HG03439 (cell line): Measurements from ENCODE around the gene CXCL6.

Experiments
- ATAC-seq: cut with Tn5 transposase; IDR thresholded peaks from one replicate; pipeline ENCODE4 v1.9.1; 2021; ENCODE audit warnings: mild to moderate bottlenecking, moderate library complexity; ENCODE audit not compliant: unreplicated experiment

CXCL6 gene

GRCh38 chr4:73865431-73866096, 29.1 kb downstream of the CXCL6 start:
- no peak for ATAC-seq

- no peak for ATAC-seq
These were observed 29.8 kb downstream of the CXCL6 start for GRCh38 chr4:73866246-73866645.

GRCh38 chr4:73867783-73868182, 31.3 kb downstream of the CXCL6 start:
- ATAC-seq = no peak

- ATAC-seq = no peak
These were observed 32.0 kb downstream of the CXCL6 start for GRCh38 chr4:73868206-73869129.

GRCh38 chr4:73869130-73870055, 32.9 kb downstream of the CXCL6 start, which contains the start of gene CXCL1:
Gene CXCL1 (plus strand): TSS chr4:73869393. CDS start chr4:73869471, 78 bp downstream.
- no peak for ATAC-seq

- no peak for ATAC-seq
These were observed 33.8 kb downstream of the CXCL6 start for GRCh38 chr4:73870260-73870659.

- ATAC-seq = no peak
These were observed 34.3 kb downstream of the CXCL6 start for GRCh38 chr4:73870768-73871167.

- no peak for ATAC-seq
These were observed 35.2 kb downstream of the CXCL6 start for GRCh38 chr4:73871511-73872310.

DNA sequence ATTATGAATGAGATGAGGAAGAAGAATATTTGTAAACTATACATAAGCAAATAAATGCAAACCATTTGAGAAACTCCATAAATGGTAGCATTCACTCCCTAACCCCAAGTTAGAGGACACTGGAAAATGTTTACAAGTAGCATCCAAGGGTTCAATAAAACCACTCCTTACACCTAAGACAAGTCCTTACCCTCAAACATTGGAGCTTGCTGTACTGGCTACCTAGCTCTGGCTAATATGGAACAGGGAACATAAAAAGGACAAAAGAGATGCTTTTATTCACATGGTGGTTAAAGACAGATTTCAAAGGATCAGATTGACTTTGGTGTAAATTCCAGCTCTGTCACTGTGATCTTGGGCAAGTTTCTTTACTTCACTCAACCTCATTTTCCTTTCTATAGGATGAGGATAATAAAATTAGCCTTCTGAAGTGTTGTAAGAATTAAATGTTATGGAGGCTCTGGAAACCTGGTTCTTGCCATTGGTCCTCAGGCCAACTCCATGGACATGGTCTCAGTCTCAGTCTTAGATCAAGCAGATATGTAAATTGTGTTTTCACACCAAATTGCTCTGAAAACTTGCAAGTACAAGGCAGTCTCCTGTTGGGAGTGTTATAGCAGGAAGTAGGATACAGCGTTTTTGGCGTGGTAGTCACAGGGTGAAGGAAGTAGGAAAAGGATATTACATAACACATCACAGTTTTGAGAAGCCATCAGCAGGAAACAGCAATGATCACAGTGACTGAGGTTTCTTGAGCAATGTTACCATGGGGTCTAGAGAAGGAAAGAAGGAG, 36.0 kb downstream of the CXCL6 start:
- ATAC-seq = no peak

GRCh38 chr4:73874386-73874785, 37.9 kb downstream of the CXCL6 start:
- ATAC-seq = no peak

DNA sequence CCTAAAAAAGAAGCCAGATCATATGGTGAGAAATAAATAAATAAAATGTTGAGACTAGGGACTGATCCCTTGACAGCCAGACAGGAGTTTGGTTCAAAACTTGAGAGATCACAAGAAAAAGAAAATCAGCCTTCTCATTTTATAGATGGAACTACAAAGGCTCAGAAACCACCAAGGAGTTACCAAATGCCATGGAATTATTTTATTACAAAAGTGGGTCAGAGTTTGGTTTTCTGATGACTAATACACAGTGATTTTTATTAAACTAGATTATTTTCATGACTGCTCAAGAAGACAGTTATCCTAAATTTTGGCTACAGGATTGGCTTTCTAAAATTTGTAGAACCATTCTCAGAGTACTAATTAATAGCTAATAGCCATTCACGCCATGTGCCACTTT, 38.9 kb downstream of the CXCL6 start:
- no peak for ATAC-seq

DNA sequence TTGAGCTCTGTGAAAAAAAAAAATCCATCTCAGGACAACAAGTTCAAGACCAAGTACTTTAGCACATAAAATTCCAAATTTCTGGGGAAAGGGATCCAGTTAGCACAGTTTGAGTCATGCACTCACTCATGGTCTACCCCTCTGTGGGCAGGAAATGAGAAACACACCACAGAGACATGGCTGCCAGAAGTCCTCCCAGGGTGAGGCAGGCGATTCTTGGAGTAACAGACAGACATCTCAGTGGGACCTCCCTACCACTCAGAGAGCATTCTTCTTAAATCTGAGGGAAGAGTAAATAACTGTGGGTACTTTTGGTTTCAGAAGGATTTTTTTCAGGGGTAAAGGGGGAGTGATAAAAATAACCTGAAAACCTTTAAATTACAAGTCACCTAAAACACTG, 46.8 kb downstream of the CXCL6 start:
- ATAC-seq = no peak

DNA sequence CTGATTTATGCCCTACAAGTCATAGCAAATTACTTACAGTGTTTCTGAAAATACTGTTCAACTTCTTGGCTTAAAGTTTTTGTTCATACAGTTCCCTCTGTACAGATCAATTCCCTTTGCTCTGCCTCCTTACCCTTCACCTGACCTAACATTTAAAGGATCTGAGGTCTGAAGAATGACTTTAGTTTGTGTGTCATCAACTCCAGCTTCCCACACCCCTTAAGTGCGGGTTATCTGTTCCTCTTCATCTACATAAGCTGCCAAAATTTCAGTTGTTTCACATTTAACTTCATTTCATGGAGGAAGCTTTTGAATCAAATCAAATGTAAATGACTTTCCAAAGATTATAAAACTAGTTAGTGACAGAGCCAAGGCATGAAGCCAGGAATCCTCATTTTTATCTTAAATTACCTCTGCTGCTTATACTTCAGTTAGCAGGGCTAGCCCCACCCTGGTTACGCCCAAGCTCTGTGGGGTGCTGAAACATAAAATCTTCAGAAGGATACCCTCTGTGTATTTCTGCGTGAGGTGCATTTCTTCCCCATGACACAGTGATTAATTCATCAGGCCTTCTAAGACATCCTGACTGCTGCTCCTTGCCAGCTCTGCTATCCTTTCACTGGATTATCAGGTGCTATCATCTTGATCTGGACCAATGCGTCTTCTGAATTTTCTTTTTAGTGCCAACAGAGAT, 49.2 kb downstream of the CXCL6 start:
- ATAC-seq = no peak
